MM.1S (cell line): ENCODE measurements around the gene ABL2.

Source experiments
- DNase-seq: peaks from one replicate; pipeline ENCODE4 v3.0.0-alpha.2; 2015
- H2AFZ ChIP-seq: fragments of 300-600 bp; sonication (generic); 2 replicates; pipeline ENCODE4 v1.6.0; 2016; ENCODE audit warnings: antibody characterized with exemption, low read length
- H3F3A ChIP-seq: fragments of 300-600 bp; sonication (generic); 2 replicates; pipeline ENCODE4 v1.6.1; 2016; ENCODE audit warnings: mild to moderate bottlenecking, antibody characterized with exemption, low read length, moderate library complexity, mixed read lengths; ENCODE audit not compliant: insufficient read depth
- H3K27ac ChIP-seq: fragments of 300-600 bp; sonication (generic); 2 replicates; pipeline ENCODE4 v1.5.1; 2016; ENCODE audit warnings: mild to moderate bottlenecking, low read length
- H3K27me3 ChIP-seq: fragments of 300-600 bp; sonication (generic); replicated peaks from 2 replicates; pipeline ENCODE4 v1.6.0; 2016; ENCODE audit warnings: low read length; ENCODE audit not compliant: insufficient read depth
- H3K36me3 ChIP-seq: fragments of 300-600 bp; sonication (generic); replicated peaks from 2 replicates; pipeline ENCODE4 v1.6.1; 2016; ENCODE audit warnings: mild to moderate bottlenecking, low read length, mixed read lengths; ENCODE audit not compliant: insufficient read depth
- H3K4me1 ChIP-seq: fragments of 300-600 bp; sonication (generic); 2 replicates; pipeline ENCODE4 v1.6.1; 2016; ENCODE audit warnings: low read length, mixed read lengths
- H3K4me2 ChIP-seq: fragments of 300-600 bp; sonication (generic); 2 replicates; pipeline ENCODE4 v1.6.0; 2016; ENCODE audit warnings: low read depth, low read length
- H3K4me3 ChIP-seq: fragments of 300-600 bp; sonication (generic); 2 replicates; pipeline ENCODE4 v1.5.1; 2016; ENCODE audit warnings: low read length, mixed read lengths
- H3K79me2 ChIP-seq: fragments of 300-600 bp; sonication (generic); 2 replicates; pipeline ENCODE4 v1.6.1; 2016; ENCODE audit warnings: mixed run types, low read length, mixed read lengths
- H3K9ac ChIP-seq: fragments of 300-600 bp; sonication (generic); 2 replicates; pipeline ENCODE4 v1.6.1; 2016; ENCODE audit warnings: low read length, mixed read lengths
- H3K9me2 ChIP-seq: fragments of 300-600 bp; sonication (generic); replicated peaks from 2 replicates; pipeline ENCODE4 v1.6.1; 2016; ENCODE audit warnings: mild to moderate bottlenecking, low read length, mixed read lengths; ENCODE audit not compliant: insufficient read depth
- H3K9me3 ChIP-seq: fragments of 300-600 bp; sonication (generic); replicated peaks from 2 replicates; pipeline ENCODE4 v1.6.1; 2016; ENCODE audit warnings: mild to moderate bottlenecking, low read length, mixed read lengths; ENCODE audit not compliant: insufficient read depth
- H4K20me1 ChIP-seq: fragments of 300-600 bp; sonication (generic); 2 replicates; pipeline ENCODE4 v1.6.1; 2016; ENCODE audit warnings: mild to moderate bottlenecking, low read length, moderate library complexity, mixed read lengths; ENCODE audit not compliant: insufficient read depth
- EZH2 ChIP-seq: fragments of 300-600 bp; sonication (generic); optimal IDR thresholded peaks from 2 replicates; pipeline ENCODE3; 2017; ENCODE audit warnings: low read depth, mild to moderate bottlenecking, antibody characterized with exemption, low read length, mixed read lengths
- EZH2phosphoT487 ChIP-seq: fragments of 300-600 bp; sonication (generic); IDR thresholded peaks from 2 replicates; pipeline ENCODE4 v1.6.1; 2018; ENCODE audit warnings: antibody characterized with exemption, low read length
- TF ChIP-seq, protein P1 (sequence below): fragments of 300-600 bp; sonication (generic); IDR thresholded peaks from 2 replicates; pipeline ENCODE4 v1.5.1; 2016; ENCODE audit warnings: antibody characterized with exemption, low read length, mixed read lengths

Gene ABL2

DNA sequence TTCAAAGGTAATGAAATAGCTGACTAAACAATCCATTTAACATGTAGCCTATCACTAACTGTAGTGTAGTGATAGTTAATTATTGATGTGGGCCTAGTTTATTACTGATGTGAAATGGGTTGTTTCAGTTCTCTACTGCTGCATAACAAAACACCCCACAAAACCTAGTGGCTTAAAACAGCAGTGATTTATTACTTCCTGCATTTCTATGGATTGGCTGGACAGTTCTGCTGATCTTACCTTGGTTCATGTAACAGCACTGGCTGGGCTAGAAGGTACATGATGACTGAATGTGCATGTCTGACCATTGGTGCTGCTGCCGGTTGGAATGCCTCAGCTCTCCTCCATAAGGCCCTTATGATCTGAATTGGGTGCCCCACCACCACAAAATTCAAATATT lies 5.4 kb upstream of the ABL2 start:
- Histone ChIP-seq H4K20me1 (no peaks in the 10 kb centered on the region), H3F3A (peaks cover 9% of the 10 kb centered on the region; the same call in 1 of the 2 replicates), H3K27me3 (no peaks in the 10 kb centered on the region), H3K9ac (no peak overlapping the region), H2AFZ (no peak overlapping the region), H3K36me3 (no peaks in the 10 kb centered on the region), H3K27ac (no peak overlapping the region), H3K9me3 (no peaks in the 10 kb centered on the region), H3K4me1 (peaks cover 7% of the 10 kb centered on the region; the same call in 1 of the 2 replicates), H3K4me2 (no peak overlapping the region), H3K9me2 (no peaks in the 10 kb centered on the region), H3K79me2 (no peaks in the 10 kb centered on the region), H3K4me3 (no peak overlapping the region)
- TF ChIP-seq EZH2 (no peak), EZH2phosphoT487 (no peak)
- TF ChIP-seq, protein P1, sequence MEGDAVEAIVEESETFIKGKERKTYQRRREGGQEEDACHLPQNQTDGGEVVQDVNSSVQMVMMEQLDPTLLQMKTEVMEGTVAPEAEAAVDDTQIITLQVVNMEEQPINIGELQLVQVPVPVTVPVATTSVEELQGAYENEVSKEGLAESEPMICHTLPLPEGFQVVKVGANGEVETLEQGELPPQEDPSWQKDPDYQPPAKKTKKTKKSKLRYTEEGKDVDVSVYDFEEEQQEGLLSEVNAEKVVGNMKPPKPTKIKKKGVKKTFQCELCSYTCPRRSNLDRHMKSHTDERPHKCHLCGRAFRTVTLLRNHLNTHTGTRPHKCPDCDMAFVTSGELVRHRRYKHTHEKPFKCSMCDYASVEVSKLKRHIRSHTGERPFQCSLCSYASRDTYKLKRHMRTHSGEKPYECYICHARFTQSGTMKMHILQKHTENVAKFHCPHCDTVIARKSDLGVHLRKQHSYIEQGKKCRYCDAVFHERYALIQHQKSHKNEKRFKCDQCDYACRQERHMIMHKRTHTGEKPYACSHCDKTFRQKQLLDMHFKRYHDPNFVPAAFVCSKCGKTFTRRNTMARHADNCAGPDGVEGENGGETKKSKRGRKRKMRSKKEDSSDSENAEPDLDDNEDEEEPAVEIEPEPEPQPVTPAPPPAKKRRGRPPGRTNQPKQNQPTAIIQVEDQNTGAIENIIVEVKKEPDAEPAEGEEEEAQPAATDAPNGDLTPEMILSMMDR, result no peak
- no peak for DNase-seq

DNA sequence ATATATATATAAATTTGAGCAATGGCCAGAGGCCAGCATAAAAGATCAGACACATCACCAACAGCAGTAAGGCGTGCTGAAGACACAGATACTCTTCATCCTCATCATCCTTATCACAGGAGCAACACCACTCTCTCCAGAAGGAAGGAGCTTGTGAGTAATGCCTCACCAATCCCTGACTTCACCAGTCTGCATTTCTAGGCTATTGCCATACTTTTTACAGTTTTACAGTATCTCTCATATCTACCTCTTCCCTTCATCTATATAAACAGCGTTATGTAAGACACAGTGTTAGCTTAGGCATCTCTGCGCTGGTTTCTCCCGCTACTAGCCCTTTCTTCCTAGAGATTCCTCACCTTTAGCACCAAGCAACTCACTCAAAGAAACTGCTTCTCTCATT lies 2.4 kb upstream of the ABL2 start:
- H3F3A ChIP-seq, result peaks cover 11% of the 10 kb centered on the region; the same call in 1 of the 2 replicates
- H3K79me2 ChIP-seq, result peaks cover 23% of the 10 kb centered on the region

DNA sequence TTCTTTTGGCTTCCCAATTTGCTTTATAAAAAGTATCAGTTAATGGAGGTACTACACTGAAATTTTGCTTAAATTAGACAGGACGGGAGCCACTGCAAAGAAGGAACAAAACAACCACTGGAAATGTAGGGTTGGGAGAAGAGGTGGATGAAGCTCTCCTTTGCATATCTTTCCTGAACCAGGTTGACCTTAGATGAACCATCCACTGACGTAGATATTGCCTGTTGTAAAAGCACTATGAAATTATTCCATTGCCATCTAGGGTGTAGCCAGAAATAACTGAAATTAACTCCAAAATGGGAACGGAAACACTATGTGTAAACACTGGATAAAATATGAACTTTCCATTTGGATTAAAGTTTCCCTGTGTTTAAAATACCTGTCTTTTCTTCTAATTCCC lies 1.2 kb upstream of the ABL2 start:
- TF ChIP-seq EZH2 (no peak), EZH2phosphoT487 (no peak)
- TF ChIP-seq, protein P1, result no peak
- Histone ChIP-seq H2AFZ (no peak overlapping the region), H4K20me1 (no peaks in the 10 kb centered on the region), H3K9me3 (no peaks in the 10 kb centered on the region), H3K4me3 (no peak overlapping the region), H3K27me3 (no peaks in the 10 kb centered on the region), H3K4me1 (peaks cover 12% of the 10 kb centered on the region), H3K9me2 (no peaks in the 10 kb centered on the region), H3K9ac (no peak overlapping the region), H3K36me3 (no peaks in the 10 kb centered on the region; the same call in 1 of the 2 replicates), H3K79me2 (peaks cover 34% of the 10 kb centered on the region), H3K27ac (no peak overlapping the region), H3K4me2 (no peak overlapping the region), H3F3A (peaks cover 11% of the 10 kb centered on the region; the same call in 1 of the 2 replicates)
- DNase-seq, result no peak

More for the DNA sequence above, 2.4 kb upstream of the ABL2 start:
- H2AFZ ChIP-seq, result no peak overlapping the region
- peaks cover 12% of the 10 kb centered on the region for H3K4me1 ChIP-seq
- H3K4me2 ChIP-seq, result no peak overlapping the region
- no peaks in the 10 kb centered on the region for H3K27me3 ChIP-seq
- no peak overlapping the region for H3K27ac ChIP-seq
- no peak overlapping the region for H3K9ac ChIP-seq
- no peak overlapping the region for H3K4me3 ChIP-seq
- H4K20me1 ChIP-seq, result no peaks in the 10 kb centered on the region
- DNase-seq, result no peak
- H3K36me3 ChIP-seq, result no peaks in the 10 kb centered on the region; the same call in 1 of the 2 replicates
- H3K9me3 ChIP-seq, result no peaks in the 10 kb centered on the region
- H3K9me2 ChIP-seq, result no peaks in the 10 kb centered on the region
- no peak for TF ChIP-seq EZH2phosphoT487
- TF ChIP-seq, protein P1, result no peak
- TF ChIP-seq EZH2, result no peak
